HEK293T (cell line): ENCODE results near the gene C19orf73.

Experiments
- CTCF ChIA-PET: fragments of 350-600 bp; formaldehyde crosslinking; extraction: SDS; loops from one replicate; lab custom pipeline; 2021; ENCODE audit warnings: antibody characterized with exemption, inconsistent platforms; lab: Yijun Ruan, JAX
- POLR2A ChIA-PET: fragments of 350-600 bp; formaldehyde crosslinking; extraction: SDS; loops from one replicate; lab custom pipeline; 2020; ENCODE audit warnings: antibody characterized with exemption, inconsistent platforms; lab: Yijun Ruan, JAX
- DNase-seq: peaks from one replicate; pipeline ENCODE4 v3.0.0; 2012; ENCODE audit warnings: mixed read lengths; ENCODE audit errors: extremely low spot score
- ARNT ChIP-seq: fragments of 450-650 bp; IDR thresholded peaks from 2 replicates; pipeline ENCODE4 v1.6.1; 2017; ENCODE audit warnings: mild to moderate bottlenecking
- BHLHE40 ChIP-seq: fragments of 450-650 bp; IDR thresholded peaks from 2 replicates; pipeline ENCODE4 v1.6.1; 2016; ENCODE audit warnings: mild to moderate bottlenecking, moderate library complexity, borderline replicate concordance
- CTBP1 ChIP-seq: fragments of 450-650 bp; IDR thresholded peaks from 2 replicates; pipeline ENCODE4 v1.6.1; 2016; ENCODE audit warnings: borderline replicate concordance
- ELF4 ChIP-seq: fragments of 450-650 bp; IDR thresholded peaks from 2 replicates; pipeline ENCODE4 v1.6.1; 2017; ENCODE audit warnings: antibody characterized with exemption
- FOXA1 ChIP-seq: fragments of 450-650 bp; IDR thresholded peaks from 2 replicates; pipeline ENCODE4 v1.6.1; 2016; ENCODE audit warnings: mild to moderate bottlenecking
- FOXK2 ChIP-seq: fragments of 450-650 bp; IDR thresholded peaks from 2 replicates; pipeline ENCODE4 v1.6.1; 2016; ENCODE audit warnings: mild to moderate bottlenecking
- FOXM1 ChIP-seq: fragments of 450-650 bp; IDR thresholded peaks from 2 replicates; pipeline ENCODE4 v1.6.1; 2017; ENCODE audit warnings: mild to moderate bottlenecking, borderline replicate concordance
- HDGF ChIP-seq: fragments of 450-650 bp; IDR thresholded peaks from 2 replicates; pipeline ENCODE4 v1.6.1; 2017; ENCODE audit warnings: antibody characterized with exemption, borderline replicate concordance
- L3MBTL2 ChIP-seq: fragments of 450-650 bp; conservative IDR thresholded peaks from 2 replicates; pipeline ENCODE4 v1.6.1; 2016; ENCODE audit warnings: mild to moderate bottlenecking
- LEF1 ChIP-seq: fragments of 450-650 bp; IDR thresholded peaks from 2 replicates; pipeline ENCODE4 v1.6.1; 2017; ENCODE audit warnings: mild to moderate bottlenecking, borderline replicate concordance
- NFRKB ChIP-seq: fragments of 450-650 bp; IDR thresholded peaks from 2 replicates; pipeline ENCODE4 v1.6.1; 2016; ENCODE audit warnings: mild to moderate bottlenecking, moderate library complexity
- PKNOX1 ChIP-seq: fragments of 450-650 bp; IDR thresholded peaks from 2 replicates; pipeline ENCODE4 v1.6.1; 2016
- SP1 ChIP-seq: fragments of 450-650 bp; IDR thresholded peaks from 2 replicates; pipeline ENCODE4 v1.6.1; 2017
- SUZ12 ChIP-seq: fragments of 450-650 bp; IDR thresholded peaks from 2 replicates; pipeline ENCODE4 v1.6.1; 2016; ENCODE audit warnings: mild to moderate bottlenecking
- TARDBP ChIP-seq: fragments of 450-650 bp; IDR thresholded peaks from 2 replicates; pipeline ENCODE4 v1.6.1; 2016
- ZNF384 ChIP-seq: fragments of 450-650 bp; IDR thresholded peaks from 2 replicates; pipeline ENCODE4 v1.6.1; 2016

C19orf73 gene

GRCh38 chr19:49111218-49111998 is 7.5 kb downstream of the C19orf73 start:
- ChIA-PET CTCF (interaction anchor here (0.6 to 1.3 kb wide), 3 partner anchors 14 to 64 kb away, joined by 3 to 13 read pairs (median 6); no protein-coding TSS in a partner anchor), POLR2A (interaction anchor here (1.2 kb wide), 1 partner anchor 10 kb away, joined by 3 read pairs; no protein-coding TSS in a partner anchor)
- no peak for TF ChIP-seq TARDBP
- TF ChIP-seq BHLHE40: no peak
- TF ChIP-seq SUZ12: no peak
- no peak for TF ChIP-seq NFRKB
- no peak for TF ChIP-seq FOXM1
- TF ChIP-seq LEF1: no peak
- TF ChIP-seq HDGF: no peak
- TF ChIP-seq ZNF384: no peak
- TF ChIP-seq FOXK2: no peak
- no peak for TF ChIP-seq SP1
- TF ChIP-seq ELF4: no peak
- TF ChIP-seq ARNT: no peak
- no peak for TF ChIP-seq CTBP1
- no peak for TF ChIP-seq FOXA1
- TF ChIP-seq PKNOX1: no peak
- no peak for TF ChIP-seq L3MBTL2
- DNase-seq: no peak

- TF ChIP-seq ZNF384: no peak
- no peak for TF ChIP-seq PKNOX1
- TF ChIP-seq NFRKB: no peak
- TF ChIP-seq HDGF: no peak
- no peak for TF ChIP-seq SUZ12
- no peak for TF ChIP-seq FOXK2
- TF ChIP-seq TARDBP: no peak
- TF ChIP-seq LEF1: no peak
- TF ChIP-seq FOXA1: no peak
- no peak for TF ChIP-seq BHLHE40
- no peak for TF ChIP-seq L3MBTL2
- TF ChIP-seq ARNT: no peak
- no peak for TF ChIP-seq SP1
- TF ChIP-seq ELF4: no peak
- TF ChIP-seq CTBP1: no peak
- TF ChIP-seq FOXM1: no peak
- DNase-seq: no peak
- ChIA-PET CTCF (interaction anchor here (0.7 to 1.3 kb wide), 2 partner anchors 13 to 34 kb away, joined by 4 to 13 read pairs; no protein-coding TSS in a partner anchor), POLR2A (interaction anchor here (1.2 kb wide), 1 partner anchor 10 kb away, joined by 3 read pairs; no protein-coding TSS in a partner anchor)
Observed at GRCh38 chr19:49110567-49110966, 8.4 kb downstream of the C19orf73 start.

- ChIA-PET POLR2A (no interaction called here), CTCF (interaction anchor here (2.0 kb wide), 1 partner anchor 12 kb away, joined by 5 read pairs; no protein-coding TSS in a partner anchor)
- DNase-seq: no peak
- no peak for TF ChIP-seq FOXA1
- no peak for TF ChIP-seq SP1
- TF ChIP-seq ARNT: no peak
- TF ChIP-seq NFRKB: no peak
- no peak for TF ChIP-seq BHLHE40
- TF ChIP-seq L3MBTL2: no peak
- TF ChIP-seq PKNOX1: no peak
Observed at GRCh38 chr19:49109569-49110233, 9.2 kb downstream of the C19orf73 start.

GRCh38 chr19:49109051-49109450 is 9.9 kb downstream of the C19orf73 start:
- POLR2A ChIA-PET: interaction anchor here (0.7 kb wide), 1 partner anchor 11 kb away, joined by 3 read pairs; no protein-coding TSS in a partner anchor
- CTCF ChIA-PET: interaction anchor here (2.0 kb wide), 1 partner anchor 11 kb away, joined by 5 read pairs; no protein-coding TSS in a partner anchor
- TF ChIP-seq BHLHE40 (no peak), SUZ12 (no peak), L3MBTL2 (no peak), HDGF (no peak), PKNOX1 (no peak)

More at GRCh38 chr19:49109051-49109450, 9.9 kb downstream of the C19orf73 start:
- no peak for DNase-seq
